ENCODE measurements around the gene KAZN. TPM values are rescaled to one million over a fixed set of nuclear protein-coding genes. Genes with fewer than 3 reads are reported as not detected.

KAZN gene
- total and polyA plus RNA-seq, 4 donors = 17.8 to 54.0 (median 38.4) TPM

DNA sequence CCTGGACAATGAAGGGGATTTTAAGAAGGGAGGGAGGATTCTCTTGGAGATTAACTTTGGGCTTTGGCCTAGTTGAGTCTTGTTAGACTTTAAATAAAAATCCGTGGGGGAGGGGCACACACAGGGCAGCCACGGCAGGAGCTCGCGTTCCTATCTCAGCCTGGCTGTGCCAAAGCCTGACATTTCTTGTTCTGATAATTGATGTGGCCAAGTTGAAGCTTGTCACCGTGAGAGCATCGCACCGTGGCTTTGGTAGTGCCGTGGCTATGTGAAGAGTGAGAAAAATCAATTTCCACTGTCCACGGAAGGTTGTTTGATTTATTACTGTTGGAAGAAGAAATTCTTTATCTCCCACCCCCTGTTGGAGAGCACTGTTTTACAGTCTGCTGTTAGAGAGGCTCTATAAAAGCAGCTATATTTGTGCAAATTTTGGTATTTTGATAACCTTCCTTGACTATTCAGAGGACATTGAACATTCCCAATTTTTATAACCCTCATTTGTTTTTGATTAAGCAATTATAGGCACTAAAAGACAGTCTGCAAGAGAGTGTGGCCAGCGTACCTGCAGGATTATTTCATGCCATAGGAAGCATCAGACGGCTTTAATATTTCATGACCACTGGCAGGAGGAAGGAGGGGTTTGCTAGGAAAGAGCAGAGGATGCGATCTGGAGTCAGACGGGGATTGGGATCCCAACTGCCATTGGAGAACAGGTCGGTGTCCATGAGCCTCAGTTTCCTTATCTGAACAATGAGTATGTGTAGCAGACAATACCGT, 160.7 kb downstream of the KAZN start:
- DNase-seq (ENCODE audit: low read depth in 4 of 6, low spot score in 6 of 6) = peak in 1 of 6 donors; percentile 53
- H3K9me3 ChIP-seq (ENCODE audit: control insufficient read depth, insufficient read depth, low read length) = no peaks in the 10 kb centered on the region
- WGBS (ENCODE audit: insufficient coverage) = 70% methylated on average over 7 of the region's 15 CpGs

GRCh38 chr1:14759843-14760242, 161.4 kb downstream of the KAZN start:
- WGBS (ENCODE audit: insufficient coverage) = 87% methylated on average over 7 of the region's 7 CpGs
- no peak overlapping the region for H3K4me3 ChIP-seq (ENCODE audit: low read depth, low read length)
- DNase-seq (ENCODE audit: low read depth in 4 of 6, low spot score in 6 of 6) = no peak
- no peak overlapping the region for H3K27ac ChIP-seq (ENCODE audit: low read depth, low read length)
- H3K27me3 ChIP-seq (ENCODE audit: control insufficient read depth, insufficient read depth, low read length) = peaks cover 3% of the 10 kb centered on the region
- H3K9me3 ChIP-seq (ENCODE audit: control insufficient read depth, insufficient read depth, low read length) = no peaks in the 10 kb centered on the region
- peaks cover 22% of the 10 kb centered on the region for H3K4me1 ChIP-seq (ENCODE audit: control insufficient read depth, insufficient read depth, low read length)
- H3K36me3 ChIP-seq (ENCODE audit: control insufficient read depth, insufficient read depth, low read length) = no peaks in the 10 kb centered on the region

More for the DNA sequence above, 160.7 kb downstream of the KAZN start:
- Histone ChIP-seq H3K27ac (ENCODE audit: low read depth, low read length) (no peak overlapping the region), H3K4me3 (ENCODE audit: low read depth, low read length) (no peak overlapping the region), H3K27me3 (ENCODE audit: control insufficient read depth, insufficient read depth, low read length) (peaks cover 3% of the 10 kb centered on the region), H3K36me3 (ENCODE audit: control insufficient read depth, insufficient read depth, low read length) (no peaks in the 10 kb centered on the region), H3K4me1 (ENCODE audit: control insufficient read depth, insufficient read depth, low read length) (peaks cover 24% of the 10 kb centered on the region)

DNA sequence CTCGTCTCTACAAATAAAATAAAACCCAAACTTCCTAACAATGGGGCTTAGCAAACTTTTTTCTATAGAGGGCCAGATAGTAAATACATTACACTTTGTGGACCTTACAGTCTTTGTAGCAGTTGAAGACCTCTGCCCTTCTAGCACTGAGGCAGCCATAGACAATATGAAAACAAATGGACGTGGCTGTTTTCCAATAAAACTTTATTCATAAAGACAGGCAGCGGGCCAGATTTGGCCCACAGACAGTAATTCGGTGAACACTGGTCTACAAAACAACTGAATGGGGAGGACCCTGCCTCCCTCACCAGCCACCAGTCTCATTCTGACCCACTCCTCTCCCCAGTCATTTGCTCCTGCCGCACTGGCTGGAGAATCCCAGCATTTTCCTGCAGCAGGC, 162.3 kb downstream of the KAZN start:
- Histone ChIP-seq H3K36me3 (ENCODE audit: control insufficient read depth, insufficient read depth, low read length) (no peaks in the 10 kb centered on the region), H3K4me3 (ENCODE audit: low read depth, low read length) (no peak overlapping the region), H3K27ac (ENCODE audit: low read depth, low read length) (no peak overlapping the region), H3K4me1 (ENCODE audit: control insufficient read depth, insufficient read depth, low read length) (peaks cover 14% of the 10 kb centered on the region), H3K9me3 (ENCODE audit: control insufficient read depth, insufficient read depth, low read length) (no peaks in the 10 kb centered on the region), H3K27me3 (ENCODE audit: control insufficient read depth, insufficient read depth, low read length) (peaks cover 3% of the 10 kb centered on the region)
- no peak for DNase-seq (ENCODE audit: low read depth in 4 of 6, low spot score in 6 of 6)
- WGBS (ENCODE audit: insufficient coverage) = 93% methylated on average over 5 of the region's 5 CpGs

DNA sequence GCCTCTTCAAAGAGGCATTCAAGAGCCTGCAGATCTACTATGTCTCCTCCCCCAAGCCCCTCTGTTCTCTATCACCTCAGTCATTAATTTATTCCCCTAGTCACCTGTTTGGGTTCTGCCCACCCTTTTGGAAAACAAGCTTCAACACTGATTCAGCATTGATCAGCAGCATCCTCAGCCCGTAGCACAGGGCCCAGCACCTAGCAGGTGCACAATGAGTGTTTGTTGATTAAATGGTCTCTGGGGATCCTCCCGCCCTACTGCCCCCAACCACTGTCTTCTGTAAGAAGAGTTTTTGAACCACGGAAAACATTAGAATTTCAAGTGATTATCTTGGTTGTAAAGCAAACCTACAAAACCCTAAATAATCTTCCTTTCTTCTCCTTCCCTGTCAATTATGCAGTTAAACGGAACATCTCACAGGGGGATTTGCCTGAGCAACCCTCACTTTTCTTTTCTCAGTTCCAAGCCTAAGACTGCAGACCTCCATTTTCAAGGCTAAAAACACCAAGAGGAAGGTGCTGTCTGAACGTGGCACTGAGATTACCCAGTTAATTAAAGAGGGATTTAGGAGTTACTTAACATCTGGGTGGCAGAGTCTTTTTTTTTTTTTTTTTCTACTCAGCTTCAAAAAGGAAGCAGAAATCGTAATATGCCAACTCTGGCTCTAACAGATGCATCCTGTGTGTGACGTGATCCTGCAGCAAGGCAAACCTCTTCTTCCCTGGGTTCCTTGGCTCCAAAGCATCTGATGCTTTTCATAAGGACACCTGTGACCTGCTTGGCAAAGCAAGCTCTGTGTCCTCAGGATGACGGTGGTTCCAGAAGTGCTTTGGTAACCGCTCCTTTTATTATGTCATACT, 163.0 kb downstream of the KAZN start:
- Histone ChIP-seq H3K36me3 (ENCODE audit: control insufficient read depth, insufficient read depth, low read length) (no peaks in the 10 kb centered on the region), H3K27me3 (ENCODE audit: control insufficient read depth, insufficient read depth, low read length) (peaks cover 3% of the 10 kb centered on the region), H3K4me3 (ENCODE audit: low read depth, low read length) (no peak overlapping the region), H3K4me1 (ENCODE audit: control insufficient read depth, insufficient read depth, low read length) (peaks cover 7% of the 10 kb centered on the region), H3K9me3 (ENCODE audit: control insufficient read depth, insufficient read depth, low read length) (no peaks in the 10 kb centered on the region), H3K27ac (ENCODE audit: low read depth, low read length) (no peak overlapping the region)
- 82% methylated on average over 5 of the region's 9 CpGs for WGBS (ENCODE audit: insufficient coverage)
- DNase-seq (ENCODE audit: low read depth in 4 of 6, low spot score in 6 of 6) = no peak

DNA sequence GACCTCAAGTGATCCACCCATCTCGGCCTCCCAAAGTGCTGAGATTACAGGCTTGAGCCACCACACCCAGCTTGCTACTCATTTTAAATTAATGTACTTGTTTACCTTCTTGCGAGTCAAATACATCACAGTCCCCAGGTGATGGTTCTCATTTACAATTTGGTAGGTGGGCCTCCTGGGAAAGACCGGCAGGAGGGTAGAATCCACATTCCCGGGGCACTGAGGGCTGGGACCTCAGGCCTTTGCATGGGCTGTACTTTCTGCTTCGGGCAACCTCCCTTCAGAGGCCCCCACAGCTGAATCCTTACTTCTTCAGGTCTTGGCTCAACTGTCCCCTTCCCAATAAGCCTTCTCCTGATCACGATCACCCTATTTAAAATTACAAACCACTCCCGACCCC, 165.5 kb downstream of the KAZN start:
- Histone ChIP-seq H3K4me3 (ENCODE audit: low read depth, low read length) (no peak overlapping the region), H3K36me3 (ENCODE audit: control insufficient read depth, insufficient read depth, low read length) (no peaks in the 10 kb centered on the region), H3K9me3 (ENCODE audit: control insufficient read depth, insufficient read depth, low read length) (no peaks in the 10 kb centered on the region), H3K27me3 (ENCODE audit: control insufficient read depth, insufficient read depth, low read length) (peaks cover 3% of the 10 kb centered on the region), H3K4me1 (ENCODE audit: control insufficient read depth, insufficient read depth, low read length) (peaks cover 7% of the 10 kb centered on the region), H3K27ac (ENCODE audit: low read depth, low read length) (no peak overlapping the region)
- no peak for DNase-seq (ENCODE audit: low read depth in 4 of 6, low spot score in 6 of 6)
- WGBS (ENCODE audit: insufficient coverage) = 94% methylated on average over 5 of the region's 7 CpGs

DNA sequence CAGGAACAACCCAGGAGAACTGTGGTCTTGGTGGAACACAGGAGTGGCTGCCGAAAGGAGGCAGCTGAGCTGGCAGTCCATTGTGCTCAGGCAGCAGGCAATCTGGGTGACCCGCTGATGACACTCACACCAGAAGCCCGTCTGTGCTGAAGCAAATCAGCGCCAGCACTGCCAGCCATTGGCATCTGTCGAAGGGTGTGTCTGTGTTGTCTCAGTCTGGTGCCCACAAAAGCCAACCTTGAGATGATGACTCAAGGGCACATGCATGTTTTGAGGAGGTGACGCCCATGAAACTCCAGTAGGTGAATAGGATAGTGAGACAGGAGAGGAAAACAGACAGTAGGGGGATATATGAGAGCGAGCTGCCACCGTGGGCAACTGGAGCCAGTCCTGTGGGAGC, 167.3 kb downstream of the KAZN start:
- WGBS (ENCODE audit: insufficient coverage) = 93% methylated on average over 8 of the region's 8 CpGs
- Histone ChIP-seq H3K27ac (ENCODE audit: low read depth, low read length) (no peak overlapping the region), H3K4me1 (ENCODE audit: control insufficient read depth, insufficient read depth, low read length) (peaks cover 7% of the 10 kb centered on the region), H3K36me3 (ENCODE audit: control insufficient read depth, insufficient read depth, low read length) (no peaks in the 10 kb centered on the region), H3K27me3 (ENCODE audit: control insufficient read depth, insufficient read depth, low read length) (no peaks in the 10 kb centered on the region), H3K4me3 (ENCODE audit: low read depth, low read length) (no peak overlapping the region), H3K9me3 (ENCODE audit: control insufficient read depth, insufficient read depth, low read length) (no peaks in the 10 kb centered on the region)
- no peak for DNase-seq (ENCODE audit: low read depth in 4 of 6, low spot score in 6 of 6)

DNA sequence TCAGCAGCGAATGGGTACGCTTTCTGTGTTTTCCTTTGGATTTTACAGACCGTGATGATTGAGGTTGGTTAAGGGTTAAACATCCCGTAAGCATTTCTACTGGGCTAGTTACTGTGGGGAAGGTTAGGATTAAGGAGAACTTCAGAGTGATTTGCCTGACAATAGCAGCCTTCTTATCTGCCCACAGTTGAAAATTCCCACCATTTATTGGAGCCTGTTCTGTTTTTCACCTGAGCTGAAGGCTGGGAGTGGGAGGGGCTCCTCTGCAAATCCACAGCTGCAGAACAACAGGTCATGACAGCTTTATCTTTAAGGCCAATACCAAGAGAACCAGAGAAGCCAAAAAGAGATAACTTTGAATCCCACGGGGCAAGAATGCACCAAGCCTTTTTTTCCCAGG, 168.6 kb downstream of the KAZN start:
- Histone ChIP-seq H3K4me3 (ENCODE audit: low read depth, low read length) (no peak overlapping the region), H3K4me1 (ENCODE audit: control insufficient read depth, insufficient read depth, low read length) (peaks cover 4% of the 10 kb centered on the region), H3K27ac (ENCODE audit: low read depth, low read length) (no peak overlapping the region), H3K9me3 (ENCODE audit: control insufficient read depth, insufficient read depth, low read length) (no peaks in the 10 kb centered on the region), H3K27me3 (ENCODE audit: control insufficient read depth, insufficient read depth, low read length) (no peaks in the 10 kb centered on the region), H3K36me3 (ENCODE audit: control insufficient read depth, insufficient read depth, low read length) (no peaks in the 10 kb centered on the region)
- DNase-seq (ENCODE audit: low read depth in 4 of 6, low spot score in 6 of 6) = no peak
- 83% methylated on average over 3 of the region's 5 CpGs for WGBS (ENCODE audit: insufficient coverage)

DNA sequence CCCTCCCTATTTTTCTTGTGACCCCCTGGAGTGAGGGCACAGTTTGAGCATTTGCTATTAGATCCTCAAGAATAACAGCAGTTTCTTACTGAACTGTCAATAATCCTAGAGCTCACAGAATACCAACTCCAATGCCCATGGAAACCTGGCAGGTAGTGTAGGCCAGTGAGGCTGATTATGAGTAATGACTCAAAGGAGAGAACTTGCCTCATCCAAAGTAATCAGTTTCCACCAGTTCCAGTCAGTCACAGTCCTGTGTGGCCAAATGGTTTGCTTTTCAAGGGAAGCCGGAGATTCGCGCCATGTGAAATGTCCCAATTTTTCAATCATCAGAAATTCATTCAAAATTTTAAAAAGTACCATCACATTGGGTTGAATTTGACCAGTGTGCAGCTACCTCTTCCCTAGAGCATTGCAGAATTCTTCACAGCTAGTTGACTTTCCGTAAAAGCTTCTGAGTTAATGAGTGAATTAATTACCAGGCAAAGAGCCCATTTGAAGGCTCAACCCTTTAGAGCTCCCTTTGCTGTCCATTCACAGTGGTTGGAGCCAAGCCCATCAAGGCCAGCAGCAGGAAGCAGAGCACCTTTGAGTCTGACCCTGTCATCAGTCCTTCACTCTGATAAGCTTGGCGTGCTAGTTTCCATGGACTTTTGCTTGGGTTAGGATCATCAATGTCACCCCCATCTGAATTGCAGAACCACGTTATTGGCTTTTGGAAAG, 170.3 kb downstream of the KAZN start:
- H3K4me3 ChIP-seq (ENCODE audit: low read depth, low read length) = no peak overlapping the region
- H3K36me3 ChIP-seq (ENCODE audit: control insufficient read depth, insufficient read depth, low read length) = no peaks in the 10 kb centered on the region
- peaks cover 7% of the 10 kb centered on the region for H3K4me1 ChIP-seq (ENCODE audit: control insufficient read depth, insufficient read depth, low read length)
- no peaks in the 10 kb centered on the region for H3K9me3 ChIP-seq (ENCODE audit: control insufficient read depth, insufficient read depth, low read length)
- no peaks in the 10 kb centered on the region for H3K27me3 ChIP-seq (ENCODE audit: control insufficient read depth, insufficient read depth, low read length)
- no peak overlapping the region for H3K27ac ChIP-seq (ENCODE audit: low read depth, low read length)
- peak in 2 of 6 donors; percentile 43 to 69 for DNase-seq (ENCODE audit: low read depth in 4 of 6, low spot score in 6 of 6)
- WGBS (ENCODE audit: insufficient coverage) = 61% methylated on average over 4 of the region's 6 CpGs

- 90% methylated on average over 12 of the region's 12 CpGs for WGBS (ENCODE audit: insufficient coverage)
- DNase-seq (ENCODE audit: low read depth in 4 of 6, low spot score in 6 of 6) = no peak
- Histone ChIP-seq H3K4me1 (ENCODE audit: control insufficient read depth, insufficient read depth, low read length) (peaks cover 7% of the 10 kb centered on the region), H3K36me3 (ENCODE audit: control insufficient read depth, insufficient read depth, low read length) (no peaks in the 10 kb centered on the region), H3K4me3 (ENCODE audit: low read depth, low read length) (no peak overlapping the region), H3K27ac (ENCODE audit: low read depth, low read length) (no peak overlapping the region), H3K9me3 (ENCODE audit: control insufficient read depth, insufficient read depth, low read length) (no peaks in the 10 kb centered on the region), H3K27me3 (ENCODE audit: control insufficient read depth, insufficient read depth, low read length) (no peaks in the 10 kb centered on the region)
These were observed 171.2 kb downstream of the KAZN start for GRCh38 chr1:14769486-14770274.

All from spinal cord (tissue), 10 donors.